GM19023 (cell line): ENCODE results near the gene COL19A1.

Experiments
- ATAC-seq: cut with Tn5 transposase; IDR thresholded peaks from one replicate; pipeline ENCODE4 v1.9.1; 2021; ENCODE audit warnings: mild to moderate bottlenecking, moderate library complexity; ENCODE audit not compliant: unreplicated experiment

The COL19A1 gene

DNA sequence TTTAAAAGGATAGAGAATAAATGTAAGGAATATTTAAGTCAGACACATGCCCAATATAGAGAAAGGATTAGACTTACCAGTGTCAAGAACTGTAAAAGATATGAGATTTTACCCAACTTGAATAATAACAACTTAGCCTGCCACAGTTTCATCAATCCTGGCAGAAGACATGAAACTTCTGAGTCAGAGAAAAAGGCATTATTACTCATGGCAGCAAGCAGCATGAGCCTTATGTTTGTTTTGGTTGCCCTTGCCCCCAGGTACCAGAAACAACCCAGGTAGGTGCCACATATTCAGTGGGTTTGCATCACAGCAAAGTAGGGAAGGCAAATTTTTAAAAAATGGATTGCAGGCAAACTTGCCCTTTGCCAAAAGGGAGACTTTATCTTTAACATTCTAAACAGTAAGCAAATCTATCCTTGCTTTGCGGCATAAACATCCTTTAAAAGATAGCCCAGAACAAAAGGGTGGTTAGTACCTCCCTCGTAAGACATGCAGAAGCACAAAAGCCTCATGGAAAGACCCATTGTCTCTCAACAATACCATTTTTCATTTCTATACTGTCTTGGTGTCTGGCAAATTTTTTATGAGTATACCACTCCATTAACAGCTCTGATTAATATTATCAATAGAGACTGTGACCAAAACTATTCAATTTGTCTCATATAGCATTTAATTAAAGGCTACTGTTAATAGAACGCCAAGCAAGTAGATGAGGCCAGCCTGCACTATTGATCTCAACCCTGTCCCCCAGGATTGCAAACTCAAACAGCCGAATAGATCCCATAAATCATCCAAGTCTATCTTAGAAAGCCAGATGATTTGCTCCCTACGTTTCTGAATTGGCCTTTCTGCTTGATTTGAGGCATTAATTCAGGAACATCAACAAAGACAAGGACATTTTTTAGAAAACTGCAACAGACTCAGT is 185.1 kb downstream of the COL19A1 start:
- ATAC-seq = no peak

DNA sequence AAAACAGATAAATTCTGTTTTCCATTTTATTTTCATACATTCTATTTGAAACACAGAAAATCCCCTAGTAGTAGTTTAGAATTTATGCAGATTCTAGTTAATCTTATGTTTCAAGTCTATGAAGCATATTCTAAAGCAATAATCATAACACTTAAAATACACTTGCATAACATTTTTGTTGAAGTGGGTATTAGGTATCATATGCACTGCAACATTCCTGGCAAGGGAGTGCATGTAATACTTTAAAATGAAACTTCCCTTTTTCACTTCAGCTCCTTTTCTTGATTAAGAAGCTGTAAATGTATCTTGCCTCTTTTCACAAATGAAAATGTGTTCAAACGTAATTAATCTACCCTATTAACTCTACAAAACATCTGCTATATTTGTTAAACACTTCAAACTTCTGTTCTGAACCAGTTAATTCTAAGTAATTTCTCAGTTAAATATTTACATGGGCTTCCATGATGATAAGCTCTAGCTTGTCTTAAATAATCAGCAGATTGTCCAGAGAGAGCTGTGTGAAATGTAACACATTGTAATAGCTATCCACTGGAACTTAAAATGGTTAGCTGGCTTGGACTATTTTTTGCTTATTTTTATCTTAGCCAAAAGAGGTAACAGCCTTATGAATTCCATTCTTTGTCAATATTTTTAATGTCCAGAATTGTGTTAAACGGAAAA is 192.8 kb downstream of the COL19A1 start:
- ATAC-seq = no peak

DNA sequence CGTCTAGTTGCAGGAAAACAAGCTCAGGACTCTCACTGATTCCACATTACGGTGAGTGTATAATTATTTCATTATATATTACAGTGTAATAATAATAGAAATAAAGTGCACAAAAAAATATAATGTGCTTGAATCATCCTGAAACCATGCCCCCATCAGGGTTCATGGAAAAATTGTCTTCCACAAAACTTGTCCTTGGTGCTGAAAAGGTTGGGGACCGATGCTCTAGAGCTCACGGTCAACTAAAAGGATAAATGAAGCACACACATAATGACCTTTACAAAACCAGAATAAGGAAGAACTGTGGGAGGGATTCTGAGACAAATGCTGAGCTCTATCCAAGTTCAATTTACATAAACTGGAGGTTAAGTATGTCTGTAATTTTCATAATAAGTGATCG is 194.3 kb downstream of the COL19A1 start:
- no peak for ATAC-seq

DNA sequence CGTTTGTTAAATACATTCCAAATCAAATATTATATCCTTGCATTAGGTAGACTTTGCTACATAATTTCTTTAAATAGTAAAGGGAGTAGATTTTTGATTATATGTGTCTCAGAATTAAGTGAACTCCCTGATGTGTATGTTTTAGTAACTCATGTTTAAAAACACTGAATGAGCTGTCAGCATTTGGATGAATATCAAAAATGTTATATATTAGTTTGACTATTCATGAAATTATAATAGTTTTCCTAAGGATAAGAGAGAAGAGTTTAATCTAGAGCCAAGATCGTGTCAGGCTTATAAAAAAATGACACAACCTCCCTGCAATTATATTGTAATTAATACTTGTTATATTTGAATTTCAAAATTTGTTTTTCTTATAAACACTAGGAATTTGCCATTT is 195.2 kb downstream of the COL19A1 start:
- ATAC-seq = no peak

DNA sequence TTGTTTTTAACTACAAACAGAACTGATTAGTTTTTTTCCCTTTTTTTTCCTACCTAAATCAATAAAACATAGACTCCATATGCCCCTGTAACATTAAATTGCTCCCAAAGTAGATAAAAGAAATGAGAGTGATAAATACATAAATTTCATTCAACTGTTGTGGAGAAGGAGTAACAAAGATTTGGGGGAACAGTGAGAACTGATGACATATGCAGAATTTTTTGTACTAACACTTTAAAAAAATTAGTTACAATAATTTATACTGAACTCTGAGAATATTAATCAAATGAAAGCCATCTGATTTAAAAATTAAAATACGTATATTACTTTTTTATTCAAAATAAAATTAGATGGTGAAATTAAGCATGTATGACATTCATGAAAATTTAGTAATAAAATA is 195.7 kb downstream of the COL19A1 start:
- no peak for ATAC-seq

DNA sequence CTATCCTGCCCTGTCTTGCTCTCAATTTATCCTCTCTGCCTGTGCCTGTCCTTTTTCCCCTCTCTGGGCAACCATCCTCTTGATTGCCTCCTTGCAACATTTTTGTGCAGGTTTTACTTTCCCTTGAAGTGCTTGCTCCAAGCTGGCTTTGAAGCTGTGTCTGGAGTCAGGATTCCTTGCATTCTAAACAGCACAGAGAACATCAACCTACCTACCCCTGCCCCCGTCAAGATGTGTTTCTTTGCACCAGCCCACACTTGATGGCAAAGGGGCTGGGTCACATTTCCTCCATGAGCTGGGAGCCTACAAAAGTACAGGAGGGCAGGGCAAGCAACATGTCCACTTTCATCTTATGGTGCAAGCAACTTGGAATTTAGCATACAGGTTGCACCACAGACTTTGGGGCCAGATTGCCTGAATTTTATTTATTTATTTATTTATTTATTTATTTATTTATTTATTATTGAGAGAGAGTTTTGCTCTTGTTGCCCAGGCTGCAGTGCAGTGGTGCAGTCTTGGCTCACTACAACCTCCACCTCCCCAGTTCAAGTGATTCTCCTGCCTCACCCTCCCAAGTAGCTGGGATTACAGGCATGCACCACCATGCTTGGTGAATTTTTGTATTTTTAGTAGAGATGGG is 206.3 kb downstream of the COL19A1 start:
- no peak for ATAC-seq

DNA sequence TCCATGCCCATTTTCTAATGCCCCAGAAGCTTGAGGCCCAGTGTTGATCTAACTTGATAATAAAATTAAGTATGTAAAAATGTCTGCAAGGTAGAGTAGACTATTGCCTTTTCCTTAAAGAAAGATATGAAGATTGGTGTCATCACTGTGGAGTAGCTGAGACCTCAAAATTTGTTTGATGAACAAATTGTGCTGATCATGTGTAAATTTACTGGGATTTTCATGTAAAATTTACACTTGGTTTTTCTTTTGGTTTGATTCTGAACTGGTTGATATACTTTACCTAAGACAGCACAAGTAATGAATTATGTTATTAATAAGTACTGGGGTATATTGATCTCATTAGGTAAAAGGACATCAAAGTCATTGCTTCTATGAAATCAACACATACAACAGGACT is 207.3 kb downstream of the COL19A1 start:
- ATAC-seq = no peak

DNA sequence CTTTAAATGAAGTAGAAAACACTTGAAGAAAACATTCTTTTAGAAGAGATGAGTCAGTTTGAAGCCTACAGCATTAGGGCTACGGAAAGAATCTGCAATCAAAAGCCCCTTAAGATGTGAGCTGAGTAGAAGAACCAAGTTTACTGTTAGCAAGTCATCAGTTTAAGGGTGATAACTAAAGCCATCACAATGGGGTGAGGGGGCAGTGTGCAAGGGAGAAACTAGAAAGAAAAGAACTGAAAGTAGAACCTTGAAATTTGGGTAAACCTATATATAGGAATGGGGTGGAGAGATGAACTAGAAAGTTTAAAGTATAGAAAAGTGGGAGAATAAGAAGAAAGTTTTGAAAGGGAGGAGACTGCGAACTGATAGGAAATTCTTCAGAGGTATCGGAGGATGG is 212.9 kb downstream of the COL19A1 start:
- ATAC-seq = no peak

DNA sequence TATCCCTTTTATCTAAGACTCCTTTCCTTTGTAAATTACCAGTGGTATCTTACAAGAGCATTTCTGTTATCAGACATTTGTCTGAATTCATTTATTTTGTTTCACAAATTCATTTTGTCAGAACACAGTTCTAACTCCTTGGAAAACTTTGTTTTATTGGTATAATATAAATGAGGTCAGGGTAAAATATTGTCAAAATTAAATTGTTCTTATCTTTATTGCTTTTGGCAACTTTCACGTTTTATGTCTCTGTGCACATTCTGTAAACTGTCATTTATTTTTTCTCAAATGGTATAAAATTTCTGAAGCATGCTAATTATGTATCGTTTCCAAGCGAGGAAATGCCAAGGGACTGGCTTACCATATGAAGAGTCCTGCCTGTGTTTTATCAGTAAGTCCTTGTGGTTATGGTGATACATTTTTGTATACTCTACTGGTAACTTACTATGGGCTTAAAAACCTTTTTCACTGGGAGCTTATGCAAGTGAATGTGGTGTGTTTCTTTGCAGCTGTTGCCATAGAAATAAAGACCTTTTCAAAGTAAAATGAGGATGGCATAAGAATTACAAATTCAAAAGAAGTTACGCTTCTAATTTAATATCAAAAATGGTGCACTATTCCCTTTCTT is 214.2 kb downstream of the COL19A1 start:
- no peak for ATAC-seq

DNA sequence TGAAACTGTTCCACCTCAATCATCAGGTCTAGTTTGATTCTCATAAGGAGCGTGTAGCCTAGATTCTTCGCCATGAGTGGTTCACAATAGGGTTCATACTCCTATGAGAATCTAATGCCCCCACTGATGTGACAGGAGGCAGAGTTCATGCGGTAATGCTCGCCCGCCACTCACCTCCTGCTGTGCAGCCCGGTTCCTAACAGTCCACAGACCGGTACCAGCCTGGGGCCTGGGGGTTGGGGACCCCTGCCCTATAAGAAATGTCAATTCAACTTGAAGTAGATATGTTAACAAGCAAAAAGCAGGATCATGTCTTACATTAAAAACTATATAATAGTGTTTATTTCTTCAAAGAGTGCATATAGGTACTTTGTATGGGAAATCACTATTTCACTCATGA is 216.5 kb downstream of the COL19A1 start:
- no peak for ATAC-seq

DNA sequence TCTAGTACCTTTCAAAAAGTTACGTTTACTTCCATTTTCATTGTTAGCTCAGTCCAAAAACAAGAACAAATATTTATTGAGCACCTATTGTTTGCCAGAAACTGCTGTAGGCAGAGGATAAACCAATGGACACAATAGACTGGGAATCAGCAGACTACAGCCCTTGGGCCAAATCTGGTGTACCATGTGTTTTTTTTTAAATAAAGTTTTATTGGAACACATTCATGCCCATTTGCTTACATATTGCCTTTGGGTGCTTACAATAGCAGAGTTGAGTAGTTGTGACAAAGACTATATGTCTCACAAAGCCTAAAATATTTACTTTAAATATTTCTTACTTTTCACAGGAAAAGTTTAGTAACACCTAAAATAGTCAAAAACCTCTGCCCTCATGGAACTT is 220.4 kb downstream of the COL19A1 start:
- no peak for ATAC-seq

DNA sequence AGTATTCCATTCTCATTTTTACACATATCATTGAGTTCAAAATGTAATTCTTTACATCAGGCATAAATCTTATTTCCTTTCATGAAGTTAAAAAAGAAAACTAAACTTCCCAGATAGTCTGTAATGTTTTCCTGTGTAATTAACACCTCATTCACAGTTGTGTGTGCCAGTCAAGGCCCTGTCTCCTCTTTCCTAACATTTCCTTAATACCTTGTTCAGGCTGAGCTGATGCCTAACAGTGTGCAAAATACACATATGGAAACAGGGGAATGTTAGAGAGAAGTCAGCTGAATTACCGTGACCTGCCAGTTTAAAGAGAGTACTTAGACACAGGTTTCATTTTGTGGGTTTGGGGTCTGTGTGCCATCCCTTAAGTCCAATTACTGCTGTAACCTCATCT is 227.8 kb downstream of the COL19A1 start:
- no peak for ATAC-seq

DNA sequence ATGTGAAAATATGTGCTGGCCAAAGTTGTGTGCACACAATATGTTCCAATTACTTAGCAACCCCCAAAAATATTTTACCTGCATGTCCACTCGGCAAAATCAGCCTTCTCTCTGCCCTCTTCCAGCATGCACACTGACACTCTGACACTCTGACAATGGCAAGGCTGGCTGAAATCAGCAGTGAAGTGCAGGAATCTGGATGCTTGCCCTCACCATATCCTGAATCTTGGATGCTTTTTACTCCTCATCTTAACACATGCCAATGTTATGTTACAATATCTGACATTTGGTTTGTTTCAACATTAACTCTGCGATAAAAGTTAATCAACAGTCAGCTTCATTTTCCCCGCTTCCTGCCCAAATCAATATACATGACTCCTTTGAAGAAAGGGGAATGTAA is 233.4 kb downstream of the COL19A1 start:
- no peak for ATAC-seq

DNA sequence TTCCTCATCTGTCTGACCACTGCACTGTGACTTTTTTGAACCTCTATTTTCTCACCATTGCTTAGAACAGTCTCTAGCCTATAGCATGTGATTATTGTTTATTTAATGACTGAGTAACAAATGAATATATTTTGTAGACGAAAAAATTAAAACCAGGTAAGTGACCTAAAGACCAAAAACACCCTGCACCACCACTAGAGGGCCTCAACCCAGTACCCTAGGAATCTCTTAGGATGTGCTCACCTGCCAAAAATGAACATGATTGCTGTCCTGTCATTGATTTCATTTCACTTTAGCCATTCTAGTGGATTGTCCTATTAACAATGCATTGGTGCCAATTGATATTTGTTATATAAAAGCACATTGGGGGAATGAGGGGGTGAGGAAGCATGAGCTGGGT is 237.4 kb downstream of the COL19A1 start:
- no peak for ATAC-seq

DNA sequence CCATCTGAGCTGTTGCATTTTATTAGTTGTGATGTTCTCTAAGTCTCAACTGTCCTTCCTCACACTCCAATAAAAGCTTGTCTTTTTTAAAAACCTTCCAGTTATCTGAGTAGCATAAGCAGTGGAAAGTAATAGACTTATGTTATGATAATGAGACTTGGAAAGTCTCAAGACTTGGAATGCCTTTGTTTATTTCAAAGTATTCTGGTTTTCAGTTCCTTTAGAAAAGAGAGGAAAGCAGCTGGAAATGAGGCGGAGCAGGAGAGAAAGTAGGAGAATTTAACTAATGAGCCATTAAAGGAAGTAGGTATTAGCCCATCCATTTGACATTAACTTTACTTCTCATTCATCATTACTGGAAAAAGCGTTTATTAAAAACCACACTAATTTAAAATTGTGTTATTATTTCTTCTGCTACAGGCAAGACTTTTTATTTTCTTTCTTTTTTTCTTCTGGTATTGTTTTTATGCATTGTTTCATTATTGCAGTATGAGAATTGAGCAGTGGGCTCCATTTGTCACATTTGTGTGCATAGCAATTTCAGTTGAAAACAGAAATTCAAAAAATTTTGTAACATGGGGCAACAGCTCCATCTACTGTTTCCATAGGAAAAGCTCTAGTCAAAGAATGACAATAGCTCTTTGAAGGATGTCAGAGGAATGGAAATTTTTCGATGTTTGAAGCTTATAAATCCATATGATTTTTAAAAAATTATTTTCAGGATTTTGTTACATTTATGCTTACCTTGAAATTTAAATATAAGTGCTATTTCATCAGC is 241.7 kb downstream of the COL19A1 start:
- no peak for ATAC-seq

DNA sequence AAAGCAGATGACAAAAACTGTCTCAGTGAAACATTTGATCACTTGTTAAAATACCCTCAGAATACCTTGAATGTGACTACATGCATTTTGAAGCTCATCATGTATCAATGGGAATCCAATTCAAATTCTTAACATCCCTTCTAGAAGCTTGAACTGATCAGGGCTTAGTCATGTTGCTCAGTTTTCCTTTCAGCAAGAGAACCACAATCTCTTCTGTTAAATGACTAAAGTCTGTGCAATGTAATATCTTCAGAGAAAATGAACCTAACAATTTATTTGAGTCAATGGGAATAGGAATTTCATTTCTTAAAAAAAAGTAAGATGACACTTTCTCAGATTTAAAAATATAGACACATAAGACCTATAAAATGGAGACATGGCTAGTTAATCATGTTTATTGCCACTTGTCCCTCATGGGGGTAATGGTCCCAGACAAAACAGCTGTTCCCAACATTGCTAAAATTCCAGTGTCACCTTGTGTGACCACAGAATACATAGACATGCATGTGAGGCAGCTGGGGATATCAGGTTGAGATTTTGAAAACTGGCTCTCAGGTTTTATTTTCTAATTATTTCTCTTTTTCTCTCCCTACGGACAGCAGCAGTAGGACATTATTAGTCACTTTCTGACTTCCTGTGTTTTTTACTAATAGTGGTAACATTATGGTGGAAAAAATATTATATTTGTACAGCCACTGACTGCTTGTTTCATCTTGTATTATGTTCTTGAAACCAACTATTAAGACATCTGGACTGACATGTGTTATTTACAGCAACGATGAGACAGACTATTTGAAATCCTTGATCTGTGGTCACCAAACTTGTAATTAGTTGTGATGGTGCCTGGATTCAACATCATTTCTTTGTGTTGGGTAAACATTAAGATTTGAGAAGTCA is 244.0 kb downstream of the COL19A1 start:
- no peak for ATAC-seq

DNA sequence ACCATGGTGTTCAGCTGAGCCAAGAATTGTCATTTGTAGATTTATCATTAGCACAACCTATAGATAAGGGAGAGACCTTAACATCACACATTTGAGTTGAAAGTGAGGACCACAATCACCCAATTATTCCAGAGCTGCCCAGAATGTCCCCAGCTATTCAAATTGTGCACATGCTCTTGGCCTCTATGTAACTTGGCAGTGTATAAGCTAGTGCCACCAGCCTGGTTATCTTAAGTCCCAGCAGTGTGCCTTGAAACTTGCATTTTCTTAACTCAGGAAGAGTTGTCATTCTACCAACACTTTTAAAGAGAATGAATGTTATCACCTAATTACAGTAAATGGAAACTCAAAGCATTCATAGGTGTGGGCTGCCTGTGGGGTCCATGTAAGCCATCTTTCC is 245.4 kb downstream of the COL19A1 start:
- no peak for ATAC-seq

DNA sequence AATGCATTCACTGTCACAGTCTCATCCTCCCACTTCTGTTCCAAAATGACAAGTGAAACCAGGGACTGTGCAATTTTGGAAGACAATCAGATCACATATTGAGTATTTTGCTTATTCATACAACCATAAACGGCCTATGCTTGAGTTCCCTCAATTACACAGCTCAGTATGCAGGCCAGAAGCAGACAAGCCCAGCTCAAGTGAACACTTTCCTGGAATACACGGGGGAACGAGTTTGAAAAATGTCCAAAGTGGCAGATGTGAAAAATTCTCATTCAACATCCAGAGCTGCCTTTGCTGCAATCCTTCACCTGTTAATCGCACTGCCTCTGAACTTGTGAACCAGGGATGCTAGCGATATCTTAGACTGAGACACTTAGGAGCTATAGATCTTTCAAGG is 246.4 kb downstream of the COL19A1 start:
- no peak for ATAC-seq

DNA sequence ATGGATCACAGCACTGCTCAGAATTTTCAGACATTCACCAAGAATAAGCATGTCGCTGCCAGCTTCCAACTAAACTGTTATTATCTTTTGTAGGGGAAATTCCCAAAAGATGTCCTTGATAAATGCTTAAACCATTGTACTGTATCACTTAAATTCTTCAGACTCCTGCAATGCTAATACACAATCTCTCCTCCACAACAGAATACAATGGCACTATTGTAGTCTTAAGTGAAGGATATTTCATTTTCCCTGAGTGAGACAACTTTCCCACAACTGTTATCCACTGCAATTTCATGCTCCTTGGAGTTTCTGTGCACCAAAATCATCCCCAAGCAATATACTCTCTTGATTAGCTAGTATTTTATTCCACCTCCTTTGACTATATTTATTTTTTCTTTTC is 246.8 kb downstream of the COL19A1 start:
- ATAC-seq = no peak

DNA sequence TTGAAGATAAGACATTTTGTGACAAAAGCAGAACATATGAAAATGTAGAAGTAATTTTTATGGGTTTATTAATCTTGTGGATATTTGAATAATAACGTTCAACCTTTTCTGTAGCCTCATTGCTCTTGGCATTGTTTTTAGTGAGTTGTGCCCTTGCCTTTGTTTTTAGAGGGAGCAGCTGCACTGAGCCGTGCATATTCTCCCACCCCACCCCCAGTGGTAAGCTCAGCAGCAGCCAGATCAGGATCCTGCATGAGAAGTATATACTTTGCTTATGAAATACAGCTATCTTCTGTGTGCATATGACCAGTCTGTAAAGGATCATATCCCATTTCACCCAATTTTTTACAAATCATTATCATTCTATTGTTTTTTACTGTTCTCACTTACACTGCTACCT is 252.3 kb downstream of the COL19A1 start:
- no peak for ATAC-seq
